ENCODE results near the gene LYPD5. TPM values are rescaled to one million over a fixed set of nuclear protein-coding genes. Genes with fewer than 3 reads are reported as not detected.
A peak's percentile ranks its signal among the peaks of the same experiment; 100 is the strongest.

LYPD5 gene
- total and polyA plus RNA-seq, 2 of the 8 experiments (the other 6 are each of a cell fraction or from before 2014, with no cell fraction given), result 0.74 to 4.3 TPM

GRCh38 chr19:43847246-43847645 is 45.0 kb upstream of the LYPD5 start:
- Histone ChIP-seq H2AK5ac (ENCODE audit: low read depth, low read length) (no peak overlapping the region), H2BK120ac (replicated peaks; ENCODE audit: low read depth, low read length) (no peak overlapping the region), H3K27ac (ENCODE audit: low read depth, low read length) (no peak overlapping the region), H2BK5ac (ENCODE audit: low read depth, low read length) (no peak overlapping the region), H3K79me2 (ENCODE audit: control insufficient read depth in 1 of 2, insufficient read depth in 2 of 2, low read length in 2 of 2) (no peaks in the 10 kb centered on the region), H4K8ac (ENCODE audit: extremely low read depth, insufficient read depth, low read length) (no peak overlapping the region), H3K23ac (ENCODE audit: insufficient read length) (no peak overlapping the region), H3K9ac (replicated peaks in 1 of 4; ENCODE audit: extremely low read depth in 1 of 4, low read depth in 3 of 4, low read length in 3 of 4) (no peak overlapping the region), H2AFZ (ENCODE audit: low read length) (no peak overlapping the region), H2BK20ac (ENCODE audit: low read length) (no peak overlapping the region), H3K56ac (replicated peaks; ENCODE audit: insufficient read length, low read depth, low read length) (no peak overlapping the region), H3K36me3 (ENCODE audit: control insufficient read depth in 2 of 4, insufficient read depth in 4 of 4, low read length in 3 of 4) (peaks cover 0 to 43% (median 17%) of the 10 kb centered on the region in 4 experiments; a peak in 6 of 8 replicates), H4K20me1 (replicated peaks in 1 of 2; ENCODE audit: control insufficient read depth in 1 of 2, insufficient read depth in 2 of 2, low read length in 2 of 2) (no peaks in the 10 kb centered on the region), H3K4me2 (ENCODE audit: insufficient read depth in 1 of 2, low read depth in 2 of 2, low read length in 2 of 2) (no peak overlapping the region), H3K4me3 (ENCODE audit: extremely low read depth in 1 of 4, insufficient read depth in 2 of 4, low read depth in 3 of 4, low read length in 4 of 4) (peak overlapping the region in 1 of 4 experiments; percentile 2; a peak in 1 of 8 replicates), H3K9me3 (ENCODE audit: insufficient read depth in 2 of 2, low read depth in 1 of 2, low read length in 1 of 2) (peaks cover 60 to 66% of the 10 kb centered on the region in 2 experiments), H2BK15ac (ENCODE audit: low read length) (no peak overlapping the region), H3K4me1 (replicated peaks in 1 of 4; ENCODE audit: control insufficient read depth in 3 of 4, insufficient read depth in 4 of 4, low read length in 3 of 4) (no peaks in the 10 kb centered on the region), H3K18ac (ENCODE audit: extremely low read depth, low read length) (no peak overlapping the region), H3K4ac (replicated peaks; ENCODE audit: insufficient read length, low read depth, low read length) (no peak overlapping the region), H3K79me1 (ENCODE audit: low read depth, low read length) (no peaks in the 10 kb centered on the region), H3K23me2 (ENCODE audit: low read depth, low read length) (no peaks in the 10 kb centered on the region), H4K5ac (ENCODE audit: insufficient read length, low read depth, low read length) (no peak overlapping the region), H3K14ac (ENCODE audit: insufficient read length) (no peak overlapping the region), H2BK12ac (ENCODE audit: low read depth, low read length) (no peak overlapping the region), H3K27me3 (replicated peaks in 1 of 4; ENCODE audit: control insufficient read depth in 3 of 4, extremely low read depth in 1 of 4, insufficient read depth in 3 of 4, low read length in 3 of 4) (no peaks in the 10 kb centered on the region), H4K91ac (replicated peaks; ENCODE audit: insufficient read length, low read length) (no peak overlapping the region)
- ChIA-PET POLR2A (ENCODE audit: partially characterized antibody) (no interaction called here), CTCF (ENCODE audit: partially characterized antibody) (no interaction called here)
- 100% methylated on average over 1 of the region's 1 CpG; no CpG with 5 or more reads in 1 of the 2 experiments for WGBS, 2 experiments (ENCODE audit: extremely low coverage in 1 of 2, insufficient coverage in 1 of 2, insufficient read length in 1 of 2, insufficient replicate concordance in 2 of 2, low coverage in 1 of 2, low lambda C conversion rate in 2 of 2, missing lambda C conversion rate in 1 of 2)
- FAIRE-seq (no peak), DNase-seq (ENCODE audit: low read depth in 1 of 2, low spot score in 2 of 2) (no peak)
- peak; percentile 95 for TF ChIP-seq ZNF274 (IDR thresholded peaks at IDR 0.05; ENCODE audit: borderline replicate concordance, extremely low read depth, low read length)
- no peak for TF ChIP-seq TCF12 (IDR thresholded peaks at IDR 0.05; ENCODE audit: low read depth, low read length)
- TF ChIP-seq SP4 (IDR thresholded peaks at IDR 0.05; ENCODE audit: low read length), result no peak
